Measurements from ENCODE around the gene SLC26A9. TPM values are rescaled to one million over a fixed set of nuclear protein-coding genes. Genes with fewer than 3 reads are reported as not detected.

Gene SLC26A9
- total RNA-seq, 1 experiment from 2014 or later = not detected

DNA sequence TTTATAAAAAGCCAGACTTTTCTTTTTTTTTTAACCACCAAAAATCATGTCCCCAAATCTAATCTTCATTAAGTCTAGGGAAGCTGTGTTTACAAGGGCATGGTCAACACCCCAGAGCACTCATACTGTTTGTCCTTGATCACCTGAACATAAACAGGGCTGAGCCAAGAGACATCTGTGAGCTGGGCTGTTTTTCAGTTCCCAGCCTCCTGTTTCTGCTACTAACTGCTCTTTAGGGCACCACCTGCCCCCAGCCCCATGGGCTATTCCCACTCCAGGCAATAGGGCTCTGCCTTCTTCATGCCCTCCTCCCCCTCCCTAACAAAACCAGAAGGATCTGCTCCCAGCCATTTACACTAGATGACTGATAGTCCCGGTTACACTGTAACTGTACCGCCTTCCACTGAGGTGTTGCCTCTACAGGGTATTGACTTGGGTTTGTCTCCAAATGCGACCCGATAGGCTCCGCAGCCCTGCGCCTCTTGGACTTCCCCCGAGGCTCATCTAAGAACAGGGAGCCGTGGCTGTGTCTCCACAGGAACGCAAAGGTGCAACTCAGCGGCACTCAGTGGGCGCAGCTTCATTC is 11.7 kb upstream of the SLC26A9 start:
- in situ Hi-C loops (cut with HindIII; ENCODE audit: low pct_unique_long_range_greater_than_20kb, low sequenced_read_pairs) = no loop called here

DNA sequence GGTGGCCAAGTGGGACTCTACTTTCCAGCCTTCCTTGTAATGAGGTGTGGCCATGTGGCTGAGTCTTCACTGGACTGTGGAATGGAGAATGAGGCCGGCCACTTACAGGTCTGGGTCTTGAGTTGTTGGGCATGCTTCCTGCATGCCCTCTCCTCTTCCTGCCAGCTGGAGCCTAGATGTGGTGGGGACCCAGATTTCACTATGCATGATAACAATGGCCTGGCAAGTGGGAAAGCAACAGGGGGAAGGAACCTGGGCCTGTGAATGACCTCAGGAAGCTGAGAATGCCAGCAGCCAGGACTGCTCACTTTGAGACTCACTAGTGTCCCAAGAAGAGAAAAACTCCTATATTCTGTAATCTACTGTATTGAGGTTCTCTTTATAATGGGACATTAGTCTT is 8.5 kb upstream of the SLC26A9 start:
- in situ Hi-C loops (cut with HindIII; ENCODE audit: low pct_unique_long_range_greater_than_20kb, low sequenced_read_pairs) = no loop called here

More for the DNA sequence above, 11.7 kb upstream of the SLC26A9 start:
- no peak for DNase-seq (ENCODE audit: low read depth)

DNA sequence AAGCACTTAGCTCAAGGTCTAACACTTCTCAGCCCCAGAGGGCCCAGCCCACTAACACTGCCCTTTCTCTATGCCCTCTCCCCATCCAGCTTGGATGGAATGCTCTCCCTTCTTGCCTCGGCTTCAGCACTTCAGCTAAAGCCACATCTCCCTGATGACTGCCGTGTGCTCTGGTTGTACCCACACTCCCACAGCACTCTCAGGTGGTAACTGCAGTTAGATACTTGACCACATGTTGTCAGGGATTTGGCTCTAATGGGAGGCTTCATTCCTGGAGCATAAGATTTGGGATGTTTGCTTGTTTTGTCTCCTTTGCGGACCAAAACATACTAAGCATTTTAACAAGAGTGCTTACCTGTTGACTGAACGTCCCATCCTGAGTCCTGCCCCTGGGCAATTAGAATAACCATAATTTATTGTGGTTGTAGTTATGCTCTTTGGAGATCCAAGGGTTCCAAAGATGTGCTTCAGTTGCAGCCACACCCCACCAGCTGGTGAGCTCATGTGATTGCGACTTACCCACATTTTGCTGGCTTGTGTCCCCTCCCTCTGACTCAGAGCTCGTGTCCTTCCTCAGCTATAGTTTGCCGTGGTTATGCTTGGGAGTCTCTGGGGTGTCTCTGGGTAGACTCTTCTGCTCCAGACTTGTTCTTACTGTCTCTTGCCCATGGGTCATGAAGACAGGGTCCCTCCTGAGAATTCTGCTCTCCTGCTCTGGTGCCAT is 7.7 kb upstream of the SLC26A9 start:
- no peak for DNase-seq (ENCODE audit: low read depth)
- in situ Hi-C loops (cut with HindIII; ENCODE audit: low pct_unique_long_range_greater_than_20kb, low sequenced_read_pairs) = no loop called here

More for the DNA sequence above, 8.5 kb upstream of the SLC26A9 start:
- DNase-seq (ENCODE audit: low read depth) = no peak

DNA sequence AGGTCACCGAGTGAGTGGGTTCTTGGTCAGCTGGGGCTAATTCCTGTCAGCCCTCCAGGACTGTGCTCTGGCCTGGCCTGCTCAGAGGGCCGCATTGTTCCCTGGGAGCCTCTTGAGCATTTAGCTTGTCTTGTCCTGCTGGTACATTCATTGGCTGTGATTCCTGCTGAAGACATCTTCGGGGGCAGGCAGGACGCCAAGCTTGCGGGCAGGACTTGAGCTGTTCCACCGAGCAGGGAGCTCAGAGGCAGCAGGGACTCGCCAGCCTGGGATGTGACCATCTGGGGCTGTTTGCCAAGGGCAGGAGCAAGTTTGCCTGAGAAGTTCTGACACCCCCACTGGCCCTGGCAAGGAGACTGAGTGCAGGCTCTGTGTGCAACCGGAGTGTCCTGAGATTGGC is 7.0 kb upstream of the SLC26A9 start:
- DNase-seq (ENCODE audit: low read depth) = no peak
- in situ Hi-C loops (cut with HindIII; ENCODE audit: low pct_unique_long_range_greater_than_20kb, low sequenced_read_pairs) = no loop called here

DNA sequence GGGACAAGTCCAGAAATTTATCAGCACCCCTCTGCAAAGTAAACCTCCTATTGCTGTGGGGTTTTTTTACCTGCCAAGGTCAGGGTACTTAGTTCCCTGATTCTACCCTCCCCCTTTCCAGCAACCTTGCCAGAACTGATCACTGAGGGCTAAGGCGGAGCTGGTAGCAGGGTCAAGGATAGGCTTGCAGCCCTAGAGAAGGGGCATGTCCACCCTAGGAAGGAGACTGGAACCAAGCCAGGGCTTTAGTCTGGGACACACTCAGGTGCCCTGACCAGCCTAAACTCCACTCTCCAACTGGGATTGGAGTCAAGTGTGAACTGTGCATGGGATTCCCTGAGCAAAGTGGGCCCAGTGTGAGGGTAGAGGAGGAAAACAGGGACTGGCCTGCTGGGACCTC is 6.5 kb upstream of the SLC26A9 start:
- no peak for DNase-seq (ENCODE audit: low read depth)

DNA sequence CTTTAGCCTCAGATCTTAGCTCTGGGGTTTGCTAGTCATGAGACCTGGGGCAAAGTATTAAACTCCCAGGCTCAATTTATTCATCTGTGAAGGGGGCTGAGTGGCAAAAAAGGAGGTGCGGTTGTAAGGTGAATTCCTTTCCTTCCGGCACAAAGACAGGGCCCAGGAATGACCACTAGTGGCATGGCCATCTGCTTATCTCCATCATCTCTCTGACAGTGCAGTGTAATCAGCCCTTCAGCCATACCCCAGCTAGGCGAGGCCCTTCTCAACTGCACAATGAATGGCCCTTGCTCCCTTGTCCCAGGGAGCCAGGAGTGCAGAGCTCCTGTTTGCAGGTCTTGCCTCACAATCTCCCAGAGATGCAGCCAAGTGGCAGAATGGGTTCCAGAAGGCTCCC is 5.6 kb upstream of the SLC26A9 start:
- no peak for DNase-seq (ENCODE audit: low read depth)
- in situ Hi-C loops (cut with HindIII; ENCODE audit: low pct_unique_long_range_greater_than_20kb, low sequenced_read_pairs) = no loop called here

More for the DNA sequence above, 6.5 kb upstream of the SLC26A9 start:
- in situ Hi-C loops (cut with HindIII; ENCODE audit: low pct_unique_long_range_greater_than_20kb, low sequenced_read_pairs) = no loop called here

DNA sequence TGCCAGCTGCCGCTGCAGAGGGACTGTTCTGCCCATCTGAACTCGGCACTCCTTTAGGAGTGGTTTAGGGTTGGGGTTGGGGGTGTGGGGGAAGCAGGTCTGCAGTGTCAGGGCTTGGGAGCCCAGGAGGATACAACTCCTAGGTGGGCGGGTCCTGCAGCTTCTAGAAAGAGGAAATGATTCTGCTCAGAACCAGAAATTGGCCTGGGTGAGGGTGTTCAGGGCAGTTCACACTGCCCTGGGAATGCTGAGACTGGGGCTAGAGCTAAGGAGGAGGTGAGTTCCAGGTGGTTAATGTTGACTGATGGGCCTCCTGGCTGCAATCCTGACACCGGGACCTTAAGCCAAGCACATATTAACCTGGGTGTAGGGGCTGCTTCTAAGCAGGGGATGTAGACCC is 4.8 kb upstream of the SLC26A9 start:
- DNase-seq (ENCODE audit: low read depth) = no peak
- in situ Hi-C loops (cut with HindIII; ENCODE audit: low pct_unique_long_range_greater_than_20kb, low sequenced_read_pairs) = no loop called here

DNA sequence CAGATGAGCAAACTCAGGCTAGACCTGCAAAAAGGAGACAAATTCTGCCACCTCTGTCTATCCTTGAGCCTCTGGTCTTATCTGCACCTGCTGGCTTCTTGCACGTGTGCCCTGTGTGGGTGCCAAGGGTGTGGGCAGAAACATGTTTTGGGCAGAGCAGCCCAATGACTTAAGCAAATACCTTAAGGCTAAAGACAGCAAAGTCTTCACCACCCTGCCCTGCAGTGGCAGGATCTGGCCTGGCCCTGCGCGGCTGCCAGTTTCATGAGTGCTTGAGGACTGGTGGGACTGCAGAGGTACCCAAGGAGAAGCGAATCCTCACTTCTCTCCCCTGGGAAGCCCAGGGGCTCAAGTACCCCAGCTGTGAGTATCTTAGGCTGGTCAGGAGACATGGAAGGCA is 3.8 kb upstream of the SLC26A9 start:
- DNase-seq (ENCODE audit: low read depth) = no peak
- in situ Hi-C loops (cut with HindIII; ENCODE audit: low pct_unique_long_range_greater_than_20kb, low sequenced_read_pairs) = no loop called here

DNA sequence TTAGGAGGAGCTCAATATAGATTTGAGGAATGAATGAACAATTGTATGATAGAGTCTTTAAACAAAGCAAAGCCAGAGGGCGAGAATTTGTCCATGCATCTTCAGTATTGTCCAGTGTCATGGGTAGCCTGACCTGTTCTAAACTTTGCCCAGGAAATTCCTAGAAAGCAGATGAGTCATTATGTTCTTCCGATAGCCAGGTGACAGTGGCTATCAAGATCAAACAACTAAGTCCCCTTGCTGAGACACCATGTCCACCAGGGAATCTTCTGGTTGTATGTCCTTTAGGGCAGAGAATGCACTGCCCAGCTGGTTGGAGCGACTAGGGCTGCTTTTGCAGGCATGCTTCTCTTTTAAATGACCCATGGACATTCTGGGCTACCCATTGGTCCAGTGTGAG is 1.8 kb upstream of the SLC26A9 start:
- in situ Hi-C loops (cut with HindIII; ENCODE audit: low pct_unique_long_range_greater_than_20kb, low sequenced_read_pairs) = no loop called here
- DNase-seq (ENCODE audit: low read depth) = no peak

DNA sequence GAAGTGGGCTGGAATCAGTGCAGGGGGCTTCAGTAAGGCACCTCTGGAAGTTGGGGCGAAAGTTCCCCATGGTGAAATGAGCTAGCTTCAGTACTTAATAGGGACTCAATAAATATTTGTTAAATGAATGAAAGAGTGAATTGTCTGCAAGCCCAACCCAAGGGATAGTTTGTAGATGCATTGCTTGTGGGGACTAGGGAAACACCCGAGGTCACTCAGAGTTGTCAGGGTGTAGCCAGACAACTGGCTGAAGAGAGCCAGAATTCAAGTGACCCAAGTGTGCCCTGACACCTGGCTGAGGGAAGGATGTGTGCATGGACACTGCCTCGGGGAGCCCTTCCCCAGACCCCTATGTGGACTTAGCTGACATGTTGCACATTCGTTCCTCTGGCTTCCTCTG is 1.3 kb upstream of the SLC26A9 start:
- in situ Hi-C loops (cut with HindIII; ENCODE audit: low pct_unique_long_range_greater_than_20kb, low sequenced_read_pairs) = no loop called here
- DNase-seq (ENCODE audit: low read depth) = no peak

DNA sequence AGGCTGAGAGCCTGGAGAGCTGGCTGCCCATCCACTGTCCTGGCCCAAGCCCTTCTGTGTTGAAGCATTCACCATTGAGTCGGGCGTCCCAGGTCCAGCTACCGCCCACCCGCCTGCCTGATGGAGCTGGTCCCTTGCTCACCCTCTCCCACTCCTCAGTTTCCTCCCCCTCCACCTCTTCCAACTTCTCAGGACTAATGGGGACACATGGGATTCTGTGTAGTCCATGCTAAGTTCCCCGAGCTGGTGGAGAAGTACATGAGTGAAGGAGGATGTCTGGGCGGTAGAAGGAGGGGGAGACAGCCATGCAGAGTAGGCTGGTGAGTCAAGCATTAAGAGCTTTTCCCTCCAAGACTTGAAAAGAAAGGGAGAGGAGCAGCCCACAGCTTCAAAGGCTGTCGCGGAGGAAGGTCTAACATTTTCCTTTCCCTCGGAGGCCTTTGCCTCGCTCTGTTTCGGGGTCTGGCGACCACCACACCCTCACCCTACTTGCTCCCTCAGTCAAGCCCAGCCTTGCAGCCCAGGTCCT is 561 bp downstream of the SLC26A9 start:
- no peak for DNase-seq (ENCODE audit: low read depth)
- in situ Hi-C loops (cut with HindIII; ENCODE audit: low pct_unique_long_range_greater_than_20kb, low sequenced_read_pairs) = no loop called here

DNA sequence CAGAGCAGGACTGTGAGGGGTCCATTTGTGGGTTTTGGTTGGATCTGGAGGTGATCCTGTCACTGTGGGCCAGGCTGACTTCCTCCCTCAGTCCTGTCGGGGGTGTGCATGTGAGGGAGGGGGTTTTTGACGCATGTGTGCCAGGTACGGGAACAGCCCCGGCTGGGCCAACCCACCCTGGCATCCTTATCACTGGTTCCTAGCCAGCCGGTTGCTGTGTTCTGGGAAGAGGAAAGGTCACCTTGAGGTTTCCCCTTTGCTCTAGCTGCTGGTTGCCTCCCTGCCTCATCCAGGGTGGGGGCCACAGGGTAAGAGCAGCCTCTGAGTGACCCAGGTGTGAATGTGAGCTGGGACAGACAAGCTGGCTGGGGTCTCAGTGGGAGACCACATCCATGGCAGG is 2.5 kb downstream of the SLC26A9 start:
- DNase-seq (ENCODE audit: low read depth) = no peak
- in situ Hi-C loops (cut with HindIII; ENCODE audit: low pct_unique_long_range_greater_than_20kb, low sequenced_read_pairs) = no loop called here

DNA sequence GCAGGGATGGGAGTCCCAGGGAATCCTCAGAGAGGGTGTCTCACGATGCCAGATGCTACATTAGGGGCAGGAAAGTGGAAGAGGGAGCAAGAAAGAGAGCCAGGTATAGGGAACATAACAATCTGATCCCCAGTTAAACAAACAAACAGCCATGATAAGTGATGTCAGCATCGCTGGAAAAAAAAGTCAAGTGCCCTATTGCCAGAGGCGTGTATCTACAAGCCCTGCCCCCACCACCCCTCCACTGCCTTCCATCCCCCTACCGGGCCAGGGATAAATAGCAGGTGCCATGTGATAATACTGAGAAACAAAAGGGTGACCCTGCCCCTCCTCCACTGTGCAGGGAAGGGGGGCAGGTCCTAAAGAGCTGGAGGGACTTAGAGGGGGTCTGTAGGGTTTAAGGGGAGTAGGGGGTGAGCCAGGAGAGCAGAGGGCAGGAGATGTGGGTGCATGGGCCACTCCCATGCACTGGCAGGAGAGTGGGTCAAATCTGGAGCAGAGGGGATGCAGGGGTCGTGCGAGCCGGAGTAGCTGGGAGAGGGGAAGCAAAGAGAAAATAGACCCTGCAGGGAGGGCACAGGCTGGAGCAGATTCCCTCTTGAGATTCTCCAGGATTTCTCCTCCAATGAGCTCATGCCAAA is 3.4 kb downstream of the SLC26A9 start:
- in situ Hi-C loops (cut with HindIII; ENCODE audit: low pct_unique_long_range_greater_than_20kb, low sequenced_read_pairs) = no loop called here
- no peak for DNase-seq (ENCODE audit: low read depth)

DNA sequence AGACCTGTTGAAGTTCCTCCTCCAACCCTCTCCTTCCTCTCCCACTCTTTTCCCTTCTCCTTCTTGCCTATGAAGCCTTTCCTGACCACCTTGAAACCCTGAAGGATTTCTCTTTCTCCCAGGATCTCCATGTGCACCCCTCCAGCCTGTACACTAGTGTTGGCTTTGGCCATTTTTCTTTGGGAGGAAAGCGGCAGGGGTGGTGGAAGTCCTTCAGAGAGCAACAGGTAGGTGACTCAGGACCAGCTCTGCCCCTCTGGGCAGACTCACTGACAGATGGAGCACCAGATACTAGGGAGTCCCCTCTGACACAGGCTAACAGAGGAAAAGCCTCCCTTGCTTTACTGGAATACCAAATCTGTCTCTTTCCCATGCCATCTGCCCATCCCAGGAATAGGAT is 4.6 kb downstream of the SLC26A9 start:
- in situ Hi-C loops (cut with HindIII; ENCODE audit: low pct_unique_long_range_greater_than_20kb, low sequenced_read_pairs) = no loop called here
- DNase-seq (ENCODE audit: low read depth) = no peak

DNA sequence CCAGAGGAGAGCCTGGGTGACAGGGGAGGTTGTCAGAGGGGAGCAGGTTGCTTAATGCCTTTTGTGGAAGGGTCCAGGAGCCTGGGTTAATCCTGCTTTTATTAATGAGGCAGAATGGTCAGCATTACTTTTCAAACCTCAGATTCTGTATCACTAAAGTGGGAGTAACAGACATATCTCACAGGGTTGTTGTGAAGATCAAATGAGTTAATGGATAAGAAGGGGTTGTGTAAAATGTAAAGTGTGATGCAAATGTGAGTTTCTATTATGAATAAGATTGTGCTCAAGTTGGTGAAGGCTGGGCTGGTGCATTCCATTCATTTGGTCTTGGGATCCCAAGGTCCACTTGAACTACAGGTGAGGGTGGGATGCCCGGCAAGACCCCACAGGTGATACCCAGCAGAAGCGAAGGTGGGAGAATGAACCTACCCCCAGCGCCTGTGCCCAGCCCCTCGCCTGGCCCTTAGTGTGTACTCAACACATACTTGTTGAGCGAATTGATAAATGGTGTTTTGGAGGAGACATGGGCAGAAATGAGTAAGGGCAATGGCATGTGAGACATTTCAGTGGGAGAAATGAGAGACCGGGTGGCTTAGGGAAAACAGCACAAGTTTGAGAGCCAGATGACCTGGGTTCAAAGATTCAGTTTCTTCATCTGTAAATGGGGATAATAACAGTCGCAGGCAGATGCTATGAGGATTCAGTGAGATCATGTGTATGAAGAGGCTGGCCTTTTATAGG is 6.2 kb downstream of the SLC26A9 start:
- in situ Hi-C loops (cut with HindIII; ENCODE audit: low pct_unique_long_range_greater_than_20kb, low sequenced_read_pairs) = no loop called here
- DNase-seq (ENCODE audit: low read depth) = no peak

DNA sequence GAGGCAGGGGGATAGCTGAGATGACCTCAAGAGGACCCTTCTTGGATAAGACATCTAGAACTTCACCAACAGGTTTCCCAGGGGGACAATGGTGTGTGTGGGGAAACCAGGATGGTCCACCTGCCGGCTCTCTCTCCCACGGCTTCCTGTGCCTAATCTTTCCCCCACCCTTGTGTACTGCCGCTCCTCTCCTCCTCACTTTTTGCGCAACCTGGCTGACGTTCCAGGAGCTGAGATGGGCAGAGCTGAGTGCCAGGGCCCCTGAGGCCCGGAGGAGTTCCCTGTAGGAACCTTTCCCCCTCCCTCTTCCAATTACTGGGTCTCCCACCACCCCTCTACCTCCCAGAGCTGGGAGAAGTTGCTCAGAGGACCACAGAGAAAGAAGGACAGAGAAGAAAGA is 6.9 kb downstream of the SLC26A9 start:
- no peak for DNase-seq (ENCODE audit: low read depth)
- in situ Hi-C loops (cut with HindIII; ENCODE audit: low pct_unique_long_range_greater_than_20kb, low sequenced_read_pairs) = no loop called here

DNA sequence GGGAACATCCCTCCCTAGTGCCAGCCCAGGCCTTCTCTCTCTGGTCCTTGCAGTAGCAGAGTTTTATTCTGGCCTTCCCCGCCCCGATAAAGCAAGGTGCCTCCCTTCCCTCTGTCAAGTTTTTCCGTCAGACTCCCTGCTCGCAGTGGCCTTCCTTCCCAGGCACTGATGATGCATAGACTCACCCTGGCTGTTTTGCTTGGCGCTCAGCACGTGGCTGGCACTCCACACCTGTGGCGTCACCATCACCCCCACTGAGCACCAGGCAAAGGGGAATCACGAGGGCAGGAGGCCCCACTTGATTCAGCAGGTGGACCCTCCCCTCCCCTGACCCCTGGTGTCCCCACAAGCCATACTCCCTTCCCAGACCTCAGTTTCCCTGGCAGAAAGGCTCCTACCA is 7.4 kb downstream of the SLC26A9 start:
- in situ Hi-C loops (cut with HindIII; ENCODE audit: low pct_unique_long_range_greater_than_20kb, low sequenced_read_pairs) = no loop called here
- DNase-seq (ENCODE audit: low read depth) = no peak

DNA sequence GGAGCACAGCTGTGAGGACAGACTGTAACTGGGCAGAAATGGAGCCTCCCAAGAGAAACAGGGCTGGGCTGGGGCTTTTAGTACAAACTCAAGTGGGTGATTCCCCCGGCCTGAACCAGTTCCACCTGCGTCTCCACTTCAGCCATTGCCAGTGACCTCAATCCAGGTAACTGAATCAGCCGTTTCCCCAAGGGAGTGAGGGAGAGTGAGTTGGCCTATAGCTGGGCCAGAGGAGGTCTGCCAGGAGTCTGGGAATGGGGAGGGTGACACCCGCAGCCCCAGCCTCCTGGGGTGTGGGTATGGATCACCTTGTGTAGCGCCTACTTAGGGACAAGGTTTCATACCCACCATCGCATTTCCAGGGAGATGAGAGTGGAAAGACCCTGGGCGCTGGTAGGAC is 8.5 kb downstream of the SLC26A9 start:
- no peak for DNase-seq (ENCODE audit: low read depth)
- in situ Hi-C loops (cut with HindIII; ENCODE audit: low pct_unique_long_range_greater_than_20kb, low sequenced_read_pairs) = no loop called here
